ENCODE data around the gene DTWD2.

- TF ChIP-seq CTCF (conservative IDR thresholded peaks at IDR 0.05; ENCODE audit: low read length) (no peak), EZH2phosphoT487 (IDR thresholded peaks at IDR 0.05; ENCODE audit: borderline replicate concordance) (no peak)
These were observed 64.3 kb downstream of the DTWD2 start for GRCh38 chr5:118924006-118924389.
